HTERT RPE-1 (cell line): ENCODE data around the gene C4B.
"Not testable (repeated sequence)": the region's sequence is repeated elsewhere in the genome, so short reads cannot be mapped to it uniquely, and the experiment has no call there.

ENCODE experiments used
- in situ Hi-C: fragments of 300-500 bp; cut with MboI; formaldehyde crosslinking; loops from 4 replicates; pipeline ENCODE4 v1.14.3; 2020; ENCODE audit warnings: low sequenced_read_pairs

The C4B gene

DNA sequence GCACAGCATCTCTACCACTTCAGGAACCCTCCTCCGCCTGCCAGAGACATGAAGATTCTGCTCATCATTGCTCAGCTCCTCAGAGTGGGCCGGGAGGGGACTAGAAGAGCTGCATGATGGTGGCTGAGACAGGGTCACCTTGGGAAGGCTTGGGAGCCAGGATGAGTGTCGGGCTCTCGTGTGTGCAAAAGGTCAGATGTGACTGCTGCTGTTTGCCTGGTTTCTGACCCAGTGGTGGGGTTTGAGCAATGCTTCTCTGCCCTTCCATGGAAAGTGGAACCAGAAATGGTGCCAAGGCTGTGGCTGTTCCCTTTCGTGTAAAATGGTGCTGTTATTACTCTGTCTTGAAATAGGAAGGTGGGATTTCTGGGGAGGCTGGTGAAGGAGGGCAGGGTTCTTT is 33.6 kb upstream of the C4B start:
- in situ Hi-C loops: not testable (repeated sequence)

DNA sequence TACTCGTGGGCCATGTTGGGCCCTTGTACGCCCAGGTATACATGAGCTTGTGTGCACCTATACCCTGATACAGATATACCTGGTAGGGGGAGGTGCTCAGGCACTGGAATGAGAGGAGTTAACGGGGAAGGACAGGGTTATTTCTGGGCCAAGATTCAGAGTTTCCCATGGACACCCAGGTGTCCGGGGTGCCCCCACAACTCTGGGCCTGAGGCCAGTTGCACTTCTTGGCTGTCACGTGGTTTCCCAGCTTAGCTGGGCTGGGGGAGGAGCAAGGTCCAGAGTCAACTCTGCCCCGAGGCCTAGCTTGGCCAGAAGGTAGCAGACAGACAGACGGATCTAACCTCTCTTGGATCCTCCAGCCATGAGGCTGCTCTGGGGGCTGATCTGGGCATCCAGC is 32.9 kb upstream of the C4B start, which contains the start of gene C4A:
Gene C4A (plus strand): TSS at position 314 of the 400 bp plus-strand sequence. CDS start 51 bp downstream, at position 365.
- in situ Hi-C loops: not testable (repeated sequence)

DNA sequence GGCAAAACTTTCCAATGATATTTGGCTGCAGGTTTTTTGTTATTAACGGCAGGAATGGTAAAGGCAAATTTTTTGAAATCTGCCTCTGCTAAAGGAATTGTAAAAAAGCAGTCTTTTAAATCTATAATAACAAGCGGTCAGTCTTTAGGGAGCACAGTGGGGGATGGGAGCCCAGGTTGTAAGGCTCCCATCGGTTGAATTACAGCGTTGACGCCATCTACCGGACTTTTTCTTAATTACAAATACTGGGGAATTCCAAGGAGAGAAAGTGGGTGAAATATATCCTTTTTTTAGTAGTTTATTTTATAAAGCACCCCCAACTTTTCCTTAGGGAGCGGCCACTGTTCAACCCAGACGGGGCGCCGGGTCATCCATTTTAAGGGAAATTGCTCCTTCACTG is 25.2 kb upstream of the C4B start:
- in situ Hi-C loops: not testable (repeated sequence)

DNA sequence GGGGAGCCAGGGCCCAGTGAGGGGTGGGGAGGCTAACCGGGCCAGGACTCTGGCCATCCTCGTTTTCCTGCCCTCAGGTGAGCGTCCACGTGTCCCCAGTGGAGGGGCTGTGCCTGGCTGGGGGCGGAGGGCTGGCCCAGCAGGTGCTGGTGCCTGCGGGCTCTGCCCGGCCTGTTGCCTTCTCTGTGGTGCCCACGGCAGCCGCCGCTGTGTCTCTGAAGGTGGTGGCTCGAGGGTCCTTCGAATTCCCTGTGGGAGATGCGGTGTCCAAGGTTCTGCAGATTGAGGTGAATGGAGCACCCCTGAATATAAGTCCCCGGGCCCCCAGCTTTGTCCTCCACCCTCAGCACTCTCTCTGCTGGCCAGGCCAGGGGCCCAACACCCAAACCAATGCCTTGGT is 20.2 kb upstream of the C4B start:
- in situ Hi-C loops: not testable (repeated sequence)

DNA sequence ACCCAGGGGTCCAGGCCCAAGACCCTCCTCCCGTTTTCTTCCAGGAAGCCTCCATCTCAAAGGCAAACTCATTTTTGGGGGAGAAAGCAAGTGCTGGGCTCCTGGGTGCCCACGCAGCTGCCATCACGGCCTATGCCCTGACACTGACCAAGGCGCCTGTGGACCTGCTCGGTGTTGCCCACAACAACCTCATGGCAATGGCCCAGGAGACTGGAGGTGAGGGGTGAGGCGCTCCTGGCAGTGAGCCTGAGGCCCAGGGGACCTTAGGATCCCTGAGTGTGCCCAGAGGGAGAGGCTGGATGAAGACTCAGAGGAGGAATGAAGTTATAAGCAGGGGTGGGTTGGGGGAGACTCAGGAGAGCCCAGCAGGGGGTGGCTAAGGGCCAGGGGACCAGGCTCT is 18.2 kb upstream of the C4B start:
- in situ Hi-C loops: not testable (repeated sequence)

DNA sequence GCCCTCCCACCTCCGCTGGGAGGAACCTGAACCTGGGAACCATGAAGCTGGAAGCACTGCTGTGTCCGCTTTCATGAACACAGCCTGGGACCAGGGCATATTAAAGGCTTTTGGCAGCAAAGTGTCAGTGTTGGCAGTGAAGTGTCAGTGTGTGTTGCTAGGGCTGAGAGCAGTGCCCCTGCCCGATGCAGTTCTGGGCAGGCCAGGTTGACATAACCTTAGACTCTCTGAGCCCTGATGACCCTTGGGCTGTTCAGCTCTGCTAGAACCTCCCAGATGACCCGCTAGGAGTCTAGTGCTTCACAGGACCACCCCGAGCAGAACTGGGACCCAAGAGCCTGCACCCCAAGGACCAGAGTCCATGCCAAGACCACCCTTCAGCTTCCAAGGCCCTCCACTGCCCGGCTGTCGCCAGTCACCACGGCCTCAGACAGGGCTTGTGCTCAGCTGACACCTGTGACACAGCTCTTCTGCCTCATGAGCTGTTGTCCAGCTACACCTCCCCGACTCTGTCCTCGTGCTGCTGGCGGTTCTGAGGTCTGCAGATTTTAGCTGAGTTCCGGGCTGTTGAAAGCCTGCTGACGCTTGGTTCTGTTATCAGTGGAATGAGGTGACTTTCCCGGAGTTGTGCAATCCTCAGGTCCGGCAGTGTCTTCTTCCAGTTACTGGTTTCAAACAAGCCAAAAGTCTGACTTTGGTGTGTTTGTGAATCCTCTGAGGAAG is 11.9 kb upstream of the C4B start:
- in situ Hi-C loops: not testable (repeated sequence)

DNA sequence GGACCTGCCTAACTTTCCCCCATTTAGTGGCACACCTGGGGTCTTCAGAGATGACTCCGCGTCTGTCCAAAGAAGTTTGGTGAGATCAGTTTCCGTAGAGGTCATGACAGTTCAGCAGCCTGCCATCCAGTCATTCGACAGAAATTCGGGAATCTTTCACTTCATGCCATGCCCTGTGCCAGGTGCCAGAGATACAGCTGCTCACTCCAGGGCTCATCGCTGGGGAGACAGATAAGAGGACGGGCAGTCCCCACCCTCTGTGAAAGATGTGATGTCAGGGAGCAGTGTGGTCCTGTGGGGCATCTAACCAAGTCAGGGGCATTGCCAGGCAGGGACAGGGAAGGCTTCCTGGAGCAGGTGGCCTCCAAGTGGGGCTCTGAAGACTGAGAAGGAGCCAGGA is 11.3 kb upstream of the C4B start:
- in situ Hi-C loops: not testable (repeated sequence)

DNA sequence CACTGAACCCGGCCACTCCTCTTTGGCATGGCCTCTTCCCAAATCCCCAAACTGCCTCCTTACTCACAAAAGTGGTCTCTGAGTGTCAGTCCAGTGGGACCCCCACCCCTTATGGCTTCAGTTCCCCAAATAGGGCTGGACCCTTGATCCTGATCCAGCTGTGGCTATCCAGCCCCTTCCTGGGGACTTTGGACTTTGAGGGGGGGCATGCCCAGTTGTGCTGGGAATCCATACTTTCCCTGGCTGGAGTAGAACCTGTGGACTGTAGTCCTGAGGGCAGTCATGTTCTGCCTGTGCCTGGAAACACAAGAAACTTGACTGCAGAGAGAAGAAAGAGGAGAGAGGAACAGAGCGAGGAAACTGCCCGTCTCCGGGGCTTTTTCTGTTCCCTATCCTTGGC is 10.2 kb upstream of the C4B start:
- in situ Hi-C loops: not testable (repeated sequence)

DNA sequence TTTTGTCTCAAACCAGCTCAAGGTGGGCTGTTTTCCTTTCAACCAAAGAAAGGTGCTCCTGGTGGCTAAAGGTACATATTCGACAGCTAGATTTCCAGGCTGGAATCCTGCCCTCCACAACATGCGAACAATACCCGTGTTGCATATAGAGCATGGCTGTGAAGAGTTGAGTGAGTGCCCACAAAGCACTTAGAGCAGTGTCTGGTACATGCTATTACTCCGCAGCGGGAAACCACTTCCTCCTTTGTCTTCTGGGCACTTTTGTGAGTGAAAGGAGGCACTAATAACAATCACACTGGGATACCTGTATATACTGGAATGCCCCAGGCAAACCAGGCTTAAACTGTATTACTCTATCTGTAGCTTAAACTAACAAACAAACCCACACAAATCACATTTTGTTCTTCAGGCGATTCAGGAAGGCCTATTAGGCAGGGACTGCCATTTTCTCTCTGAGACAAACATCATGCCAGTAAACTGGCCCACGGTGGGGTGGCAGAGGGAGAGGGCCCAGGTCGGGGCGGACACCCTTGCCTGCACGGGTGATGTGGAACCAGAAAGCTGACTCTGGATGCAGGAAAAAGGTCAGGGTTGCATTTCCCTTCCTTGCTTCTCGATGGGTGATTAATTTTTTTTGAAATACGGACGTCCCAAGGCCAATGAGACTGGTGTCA is 9.6 kb upstream of the C4B start:
- in situ Hi-C loops: not testable (repeated sequence)

DNA sequence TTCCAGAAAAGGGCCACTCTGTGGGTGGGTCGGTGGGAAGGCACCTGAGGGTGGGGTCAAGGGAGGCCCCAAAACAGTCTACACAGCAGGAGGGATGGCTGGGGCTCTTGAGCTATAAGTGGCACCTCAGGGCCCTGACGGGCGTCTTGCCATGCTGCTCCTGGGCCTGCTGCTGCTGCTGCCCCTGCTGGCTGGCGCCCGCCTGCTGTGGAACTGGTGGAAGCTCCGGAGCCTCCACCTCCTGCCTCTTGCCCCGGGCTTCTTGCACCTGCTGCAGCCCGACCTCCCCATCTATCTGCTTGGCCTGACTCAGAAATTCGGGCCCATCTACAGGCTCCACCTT is 9.1 kb upstream of the C4B start:
- in situ Hi-C loops: not testable (repeated sequence)

DNA sequence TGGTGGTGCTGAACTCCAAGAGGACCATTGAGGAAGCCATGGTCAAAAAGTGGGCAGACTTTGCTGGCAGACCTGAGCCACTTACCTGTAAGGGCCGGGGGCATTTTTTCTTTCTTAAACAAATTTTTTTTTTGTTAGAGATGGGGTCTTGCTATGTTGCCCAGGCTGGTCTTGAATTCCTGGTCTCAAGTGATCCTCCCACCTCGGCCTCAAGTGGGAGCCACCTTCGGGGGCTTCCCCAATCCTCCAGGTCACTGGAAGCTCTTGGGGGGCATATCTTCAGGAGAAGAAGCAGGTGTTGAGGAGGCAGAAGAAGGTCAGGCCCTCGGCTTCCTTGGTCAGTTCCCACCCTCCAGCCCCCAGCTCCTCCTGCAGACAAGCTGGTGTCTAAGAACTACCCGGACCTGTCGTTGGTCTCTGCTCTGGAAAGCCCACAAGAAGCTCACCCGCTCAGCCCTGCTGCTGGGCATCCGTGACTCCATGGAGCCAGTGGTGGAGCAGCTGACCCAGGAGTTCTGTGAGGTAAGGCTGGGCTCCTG is 8.5 kb upstream of the C4B start:
- in situ Hi-C loops: not testable (repeated sequence)

DNA sequence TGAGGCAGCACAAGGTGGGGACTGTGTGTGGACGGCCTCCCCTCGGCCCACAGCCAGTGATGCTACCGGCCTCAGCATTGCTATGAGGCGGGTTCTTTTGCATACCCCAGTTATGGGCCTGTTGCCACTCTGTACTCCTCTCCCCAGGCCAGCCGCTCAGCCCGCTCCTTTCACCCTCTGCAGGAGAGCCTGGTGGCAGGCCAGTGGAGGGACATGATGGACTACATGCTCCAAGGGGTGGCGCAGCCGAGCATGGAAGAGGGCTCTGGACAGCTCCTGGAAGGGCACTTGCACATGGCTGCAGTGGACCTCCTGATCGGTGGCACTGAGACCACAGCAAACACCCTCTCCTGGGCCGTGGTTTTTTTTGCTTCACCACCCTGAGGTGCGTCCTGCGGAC is 7.5 kb upstream of the C4B start:
- in situ Hi-C loops: not testable (repeated sequence)

DNA sequence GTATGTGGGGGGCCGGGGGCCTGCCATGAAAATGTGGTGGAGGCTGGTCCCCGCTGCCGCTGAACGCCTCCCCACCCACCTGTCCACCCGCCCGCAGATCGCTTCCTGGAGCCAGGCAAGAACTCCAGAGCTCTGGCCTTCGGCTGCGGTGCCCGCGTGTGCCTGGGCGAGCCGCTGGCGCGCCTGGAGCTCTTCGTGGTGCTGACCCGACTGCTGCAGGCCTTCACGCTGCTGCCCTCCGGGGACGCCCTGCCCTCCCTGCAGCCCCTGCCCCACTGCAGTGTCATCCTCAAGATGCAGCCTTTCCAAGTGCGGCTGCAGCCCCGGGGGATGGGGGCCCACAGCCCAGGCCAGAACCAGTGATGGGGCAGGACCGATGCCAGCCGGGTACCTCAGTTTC is 6.6 kb upstream of the C4B start:
- in situ Hi-C loops: not testable (repeated sequence)

DNA sequence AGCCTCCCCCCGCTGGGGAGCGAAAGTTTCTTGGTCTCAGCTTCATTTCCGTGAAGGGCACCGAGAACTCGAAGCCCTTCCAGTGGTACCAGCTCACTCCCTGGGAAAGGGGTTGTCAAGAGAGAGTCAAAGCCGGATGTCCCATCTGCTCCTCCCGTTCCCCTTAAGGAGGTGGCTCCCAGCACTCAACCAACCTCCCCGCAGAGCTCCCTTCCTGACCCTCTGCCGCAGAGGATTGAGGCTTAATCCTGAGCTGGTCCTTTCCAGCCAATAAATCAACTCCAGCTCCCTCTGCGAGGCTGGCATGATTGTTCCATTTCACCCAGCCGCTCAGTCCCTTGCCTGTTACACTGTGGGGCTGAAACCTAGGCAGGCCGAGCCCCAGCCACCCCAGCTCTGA is 6.0 kb upstream of the C4B start:
- in situ Hi-C loops: not testable (repeated sequence)

DNA sequence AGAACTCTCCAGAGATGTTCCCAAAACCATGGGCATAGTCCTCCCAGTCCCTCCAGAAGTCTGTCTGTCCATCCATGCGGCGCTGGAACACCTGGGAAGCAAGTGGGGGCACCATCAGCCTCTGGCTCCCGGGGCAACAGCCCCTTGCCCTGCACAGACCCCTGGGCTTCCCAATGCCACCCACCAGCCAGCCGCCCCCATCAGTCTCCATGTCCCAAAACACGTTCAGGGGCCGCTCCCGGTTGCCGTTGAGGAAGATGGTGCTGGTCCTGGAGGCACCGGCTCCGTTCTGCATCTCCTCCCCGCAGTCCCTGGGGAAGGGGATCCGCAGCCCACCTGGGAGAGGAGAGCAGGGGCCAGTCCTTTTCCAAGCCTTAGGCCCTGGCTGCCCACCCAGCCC is 5.1 kb upstream of the C4B start:
- in situ Hi-C loops: not testable (repeated sequence)

DNA sequence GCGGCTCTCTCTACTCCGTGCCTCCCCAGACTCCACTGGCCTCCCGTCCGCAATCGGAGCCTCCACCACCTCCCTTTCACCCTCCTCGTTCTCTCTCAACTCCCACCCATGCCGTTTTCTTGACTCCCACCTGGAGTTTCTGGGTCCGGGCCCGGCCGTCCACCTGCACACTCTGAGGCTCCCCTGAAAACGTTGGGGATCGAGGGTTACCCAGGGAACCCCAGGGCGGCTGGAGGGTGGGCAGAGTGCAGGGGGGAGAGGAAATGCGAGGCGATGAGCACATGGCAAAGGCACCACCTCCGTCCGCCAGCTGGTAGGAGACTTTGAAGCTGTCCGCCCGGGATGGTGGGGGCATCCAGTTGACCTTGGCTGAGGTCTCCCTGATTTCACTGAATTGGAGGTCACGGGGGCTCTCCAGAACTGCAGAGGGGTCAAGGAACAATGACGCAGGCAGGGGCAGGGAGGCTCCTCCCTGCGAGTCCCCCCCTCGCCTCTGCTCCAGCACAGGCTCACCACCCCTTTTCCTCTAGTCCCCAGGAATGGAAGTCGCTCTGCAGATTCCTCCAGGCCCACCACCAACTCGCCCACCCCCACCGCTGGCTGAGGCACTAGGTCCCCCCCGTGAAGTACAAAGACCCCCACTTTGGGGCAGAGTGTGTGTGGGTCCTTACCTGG is 3.6 kb upstream of the C4B start:
- in situ Hi-C loops: not testable (repeated sequence)

DNA sequence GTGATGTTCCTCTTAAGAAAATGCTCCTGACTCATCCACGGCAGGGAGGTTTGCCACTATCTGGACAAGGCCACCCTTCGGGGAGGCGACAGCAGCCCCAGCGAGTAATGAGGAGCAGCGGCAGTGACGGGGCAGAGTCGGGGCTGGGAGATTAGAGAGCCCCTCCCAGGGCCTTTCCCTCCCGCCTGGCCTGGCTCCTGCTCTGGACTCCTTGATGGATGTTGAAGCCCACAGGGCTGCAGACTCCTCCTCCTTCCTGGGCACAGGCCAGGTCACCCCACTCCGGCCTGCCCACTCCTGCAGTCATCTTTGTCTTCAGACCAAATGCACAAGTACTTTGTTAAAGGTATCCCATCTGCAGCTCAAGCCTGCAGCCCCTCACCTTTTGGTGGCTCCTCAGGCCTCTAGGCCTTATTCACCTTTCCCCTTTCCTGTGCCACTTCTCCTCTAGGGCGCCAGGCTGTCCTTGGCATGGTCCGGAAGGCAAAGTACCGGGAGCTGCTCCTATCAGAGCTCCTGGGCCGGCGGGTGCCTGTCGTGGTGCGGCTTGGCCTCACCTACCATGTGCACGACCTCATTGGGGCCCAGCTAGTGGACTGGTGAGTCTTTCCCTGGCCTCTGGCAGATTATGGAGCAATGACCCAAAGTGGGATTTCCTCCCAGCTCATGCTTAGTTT is 1.5 kb upstream of the C4B start:
- in situ Hi-C loops: not testable (repeated sequence)

DNA sequence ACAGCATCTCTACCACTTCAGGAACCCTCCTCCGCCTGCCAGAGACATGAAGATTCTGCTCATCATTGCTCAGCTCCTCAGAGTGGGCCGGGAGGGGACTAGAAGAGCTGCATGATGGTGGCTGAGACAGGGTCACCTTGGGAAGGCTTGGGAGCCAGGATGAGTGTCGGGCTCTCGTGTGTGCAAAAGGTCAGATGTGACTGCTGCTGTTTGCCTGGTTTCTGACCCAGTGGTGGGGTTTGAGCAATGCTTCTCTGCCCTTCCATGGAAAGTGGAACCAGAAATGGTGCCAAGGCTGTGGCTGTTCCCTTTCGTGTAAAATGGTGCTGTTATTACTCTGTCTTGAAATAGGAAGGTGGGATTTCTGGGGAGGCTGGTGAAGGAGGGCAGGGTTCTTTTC is 857 bp upstream of the C4B start:
- in situ Hi-C loops: not testable (repeated sequence)

DNA sequence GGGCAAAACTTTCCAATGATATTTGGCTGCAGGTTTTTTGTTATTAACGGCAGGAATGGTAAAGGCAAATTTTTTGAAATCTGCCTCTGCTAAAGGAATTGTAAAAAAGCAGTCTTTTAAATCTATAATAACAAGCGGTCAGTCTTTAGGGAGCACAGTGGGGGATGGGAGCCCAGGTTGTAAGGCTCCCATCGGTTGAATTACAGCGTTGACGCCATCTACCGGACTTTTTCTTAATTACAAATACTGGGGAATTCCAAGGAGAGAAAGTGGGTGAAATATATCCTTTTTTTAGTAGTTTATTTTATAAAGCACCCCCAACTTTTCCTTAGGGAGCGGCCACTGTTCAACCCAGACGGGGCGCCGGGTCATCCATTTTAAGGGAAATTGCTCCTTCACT is 7.5 kb downstream of the C4B start:
- in situ Hi-C loops: not testable (repeated sequence)

DNA sequence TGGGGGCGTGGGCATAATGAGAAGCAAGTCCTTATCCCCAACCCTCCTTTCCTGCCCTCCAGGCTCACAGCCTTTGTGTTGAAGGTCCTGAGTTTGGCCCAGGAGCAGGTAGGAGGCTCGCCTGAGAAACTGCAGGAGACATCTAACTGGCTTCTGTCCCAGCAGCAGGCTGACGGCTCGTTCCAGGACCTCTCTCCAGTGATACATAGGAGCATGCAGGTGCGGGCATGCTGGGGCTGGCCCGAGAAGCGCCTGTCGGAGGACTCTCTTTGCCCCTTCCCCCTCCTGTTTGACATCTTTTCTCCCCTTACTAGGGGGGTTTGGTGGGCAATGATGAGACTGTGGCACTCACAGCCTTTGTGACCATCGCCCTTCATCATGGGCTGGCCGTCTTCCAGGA is 14.0 kb downstream of the C4B start:
- in situ Hi-C loops: not testable (repeated sequence)

DNA sequence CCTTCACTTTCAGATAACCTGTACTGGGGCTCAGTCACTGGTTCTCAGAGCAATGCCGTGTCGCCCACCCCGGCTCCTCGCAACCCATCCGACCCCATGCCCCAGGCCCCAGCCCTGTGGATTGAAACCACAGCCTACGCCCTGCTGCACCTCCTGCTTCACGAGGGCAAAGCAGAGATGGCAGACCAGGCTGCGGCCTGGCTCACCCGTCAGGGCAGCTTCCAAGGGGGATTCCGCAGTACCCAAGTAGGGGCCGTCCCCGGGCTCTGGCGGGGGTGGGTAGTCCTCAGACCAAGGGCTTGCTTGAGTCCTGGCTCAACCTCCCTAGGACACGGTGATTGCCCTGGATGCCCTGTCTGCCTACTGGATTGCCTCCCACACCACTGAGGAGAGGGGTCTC is 15.0 kb downstream of the C4B start:
- in situ Hi-C loops: not testable (repeated sequence)
